Measurements from ENCODE around the gene SPATA32.

DNA sequence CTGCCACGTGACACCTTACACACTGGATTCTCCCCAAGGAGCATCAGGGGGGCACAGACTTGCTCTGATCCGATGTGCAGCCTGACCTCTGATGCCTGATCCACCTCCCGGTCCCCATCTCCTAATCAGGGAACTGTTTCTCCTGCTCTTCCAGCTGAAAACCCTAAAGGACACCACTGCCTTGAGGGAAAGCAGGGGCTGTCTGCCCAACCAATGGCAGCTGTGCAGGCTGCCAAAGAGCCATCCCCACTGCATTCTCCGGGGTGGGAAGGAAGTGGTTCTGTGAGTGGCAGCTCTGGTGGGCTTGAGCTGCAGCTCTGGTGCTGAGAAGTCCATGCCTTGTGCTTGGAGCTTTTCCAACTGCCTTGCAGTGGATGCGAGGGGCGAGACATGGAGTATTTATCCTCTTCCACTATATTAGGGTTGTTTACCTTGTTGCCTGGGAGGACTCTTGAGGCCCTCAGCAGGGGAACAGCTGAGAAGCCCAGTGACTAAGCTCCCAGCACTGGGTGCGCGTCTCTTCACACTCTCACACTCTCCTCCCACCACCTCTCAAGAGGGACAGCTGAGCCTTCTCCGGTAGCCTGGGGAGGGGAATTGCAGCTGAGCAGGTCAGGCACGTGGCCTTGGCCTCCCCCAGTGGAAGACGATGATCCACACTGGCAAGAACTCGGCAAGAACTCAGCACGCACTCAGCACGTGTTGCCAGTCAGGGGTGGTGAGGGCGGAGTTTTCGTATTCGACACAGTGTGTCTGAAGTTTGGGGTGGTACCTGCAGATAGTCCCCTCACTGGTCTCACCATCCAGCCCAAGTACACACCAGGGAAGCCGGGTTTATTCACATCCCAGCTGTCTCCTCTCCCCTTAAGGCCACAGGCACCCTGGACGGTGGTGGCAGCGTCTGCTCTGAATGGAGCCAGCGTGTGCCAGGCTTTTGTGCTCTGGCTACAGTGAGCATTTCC is 21.1 kb upstream of the SPATA32 start:
- TF ChIP-seq, protein P1, sequence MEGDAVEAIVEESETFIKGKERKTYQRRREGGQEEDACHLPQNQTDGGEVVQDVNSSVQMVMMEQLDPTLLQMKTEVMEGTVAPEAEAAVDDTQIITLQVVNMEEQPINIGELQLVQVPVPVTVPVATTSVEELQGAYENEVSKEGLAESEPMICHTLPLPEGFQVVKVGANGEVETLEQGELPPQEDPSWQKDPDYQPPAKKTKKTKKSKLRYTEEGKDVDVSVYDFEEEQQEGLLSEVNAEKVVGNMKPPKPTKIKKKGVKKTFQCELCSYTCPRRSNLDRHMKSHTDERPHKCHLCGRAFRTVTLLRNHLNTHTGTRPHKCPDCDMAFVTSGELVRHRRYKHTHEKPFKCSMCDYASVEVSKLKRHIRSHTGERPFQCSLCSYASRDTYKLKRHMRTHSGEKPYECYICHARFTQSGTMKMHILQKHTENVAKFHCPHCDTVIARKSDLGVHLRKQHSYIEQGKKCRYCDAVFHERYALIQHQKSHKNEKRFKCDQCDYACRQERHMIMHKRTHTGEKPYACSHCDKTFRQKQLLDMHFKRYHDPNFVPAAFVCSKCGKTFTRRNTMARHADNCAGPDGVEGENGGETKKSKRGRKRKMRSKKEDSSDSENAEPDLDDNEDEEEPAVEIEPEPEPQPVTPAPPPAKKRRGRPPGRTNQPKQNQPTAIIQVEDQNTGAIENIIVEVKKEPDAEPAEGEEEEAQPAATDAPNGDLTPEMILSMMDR (IDR thresholded peaks at IDR 0.05), result no peak
- no peak for TF ChIP-seq POLR2A (IDR thresholded peaks at IDR 0.05)
